Stomach smooth muscle (tissue), 2 donors: ENCODE results near the gene SSH2.

Source experiments
- H3K27ac ChIP-seq: one replicate; pipeline ENCODE4 v1.7.0; 2013; ENCODE audit warnings: mild to moderate bottlenecking, low read length, inconsistent platforms
- H3K27me3 ChIP-seq, 2 donors: one replicate each; pipeline ENCODE4 v1.7.0; 2013; ENCODE audit warnings: low read length in 2 of 2; ENCODE audit not compliant: insufficient read depth in 2 of 2, control insufficient read depth in 1 of 2
- H3K36me3 ChIP-seq, 2 donors: one replicate each; pipeline ENCODE4 v1.7.0; 2013; ENCODE audit warnings: low read length in 2 of 2; ENCODE audit not compliant: control insufficient read depth in 2 of 2, insufficient read depth in 2 of 2
- H3K4me1 ChIP-seq: one replicate; pipeline ENCODE4 v1.7.0; 2013; ENCODE audit warnings: low read length; ENCODE audit not compliant: control insufficient read depth, insufficient read depth
- H3K4me3 ChIP-seq, 2 donors: one replicate each; pipeline ENCODE4 v1.7.0; 2013; ENCODE audit warnings: low read length in 2 of 2
- H3K9ac ChIP-seq, 2 donors: one replicate each; pipeline ENCODE4 v1.7.0; 2013; ENCODE audit warnings: low read length in 2 of 2, mild to moderate bottlenecking in 1 of 2
- H3K9me3 ChIP-seq, 2 donors: one replicate each; pipeline ENCODE4 v1.7.0; 2013; ENCODE audit warnings: low read length in 2 of 2; ENCODE audit not compliant: control insufficient read depth in 2 of 2
- donor health status: healthy.
- donor health status: Pancreatic carcinoma.

SSH2 gene

GRCh38 chr17:29623283-29623647 is 306.8 kb downstream of the SSH2 start:
- Histone ChIP-seq H3K36me3 (peaks cover 0 to 2% of the 10 kb centered on the region in 2 donors), H3K4me3 (peak overlapping the region; percentile 71 to 81), H3K9ac (peak overlapping the region; percentile 47 to 66), H3K4me1 (peaks cover 52% of the 10 kb centered on the region), H3K27me3 (no peaks in the 10 kb centered on the region), H3K27ac (peak overlapping the region; percentile 31), H3K9me3 (no peaks in the 10 kb centered on the region)

- Histone ChIP-seq H3K27ac (peak within 1 kb of the TSS; percentile 73), H3K4me3 (peak within 1 kb of the TSS; percentile 71 to 81), H3K36me3 (peaks cover 0 to 2% of the 10 kb centered on the region in 2 donors), H3K9me3 (no peaks in the 10 kb centered on the region), H3K27me3 (no peaks in the 10 kb centered on the region), H3K9ac (peak within 1 kb of the TSS; percentile 66), H3K4me1 (peaks cover 59% of the 10 kb centered on the region)
These were observed 307.4 kb downstream of the SSH2 start, which contains the start of gene CORO6 for GRCh38 chr17:29622337-29623282. TSS of gene CORO6 (minus strand) at chr17:29622912. CDS start at chr17:29621421, 1,491 bp downstream.

DNA sequence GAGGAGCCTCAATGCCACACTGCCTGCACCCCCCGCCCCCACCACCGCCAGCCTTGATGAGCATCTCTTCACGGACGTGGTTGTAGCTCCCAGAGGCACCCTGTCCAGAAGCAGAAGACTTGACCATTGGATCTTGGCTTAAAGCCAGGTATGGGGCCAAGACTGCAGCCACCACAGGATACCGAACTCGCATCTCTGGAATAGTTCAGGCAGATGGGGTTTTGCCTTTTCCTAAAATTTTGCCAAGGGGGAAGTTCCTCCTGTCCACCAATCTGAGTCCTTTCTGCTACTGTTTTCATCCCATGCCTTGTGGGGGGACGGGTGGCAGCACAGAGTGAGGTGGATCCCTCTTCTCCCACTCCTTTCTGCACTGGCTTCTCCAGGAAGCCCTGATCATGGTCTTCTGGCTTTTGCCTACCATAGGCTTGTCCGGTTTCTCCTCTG is 308.3 kb downstream of the SSH2 start:
- Histone ChIP-seq H3K27me3 (no peaks in the 10 kb centered on the region), H3K36me3 (peaks cover 0 to 2% of the 10 kb centered on the region in 2 donors), H3K27ac (peak overlapping the region; percentile 73), H3K9me3 (no peaks in the 10 kb centered on the region), H3K4me1 (peaks cover 67% of the 10 kb centered on the region), H3K9ac (peak overlapping the region; percentile 66), H3K4me3 (peak overlapping the region; percentile 71 to 81)

DNA sequence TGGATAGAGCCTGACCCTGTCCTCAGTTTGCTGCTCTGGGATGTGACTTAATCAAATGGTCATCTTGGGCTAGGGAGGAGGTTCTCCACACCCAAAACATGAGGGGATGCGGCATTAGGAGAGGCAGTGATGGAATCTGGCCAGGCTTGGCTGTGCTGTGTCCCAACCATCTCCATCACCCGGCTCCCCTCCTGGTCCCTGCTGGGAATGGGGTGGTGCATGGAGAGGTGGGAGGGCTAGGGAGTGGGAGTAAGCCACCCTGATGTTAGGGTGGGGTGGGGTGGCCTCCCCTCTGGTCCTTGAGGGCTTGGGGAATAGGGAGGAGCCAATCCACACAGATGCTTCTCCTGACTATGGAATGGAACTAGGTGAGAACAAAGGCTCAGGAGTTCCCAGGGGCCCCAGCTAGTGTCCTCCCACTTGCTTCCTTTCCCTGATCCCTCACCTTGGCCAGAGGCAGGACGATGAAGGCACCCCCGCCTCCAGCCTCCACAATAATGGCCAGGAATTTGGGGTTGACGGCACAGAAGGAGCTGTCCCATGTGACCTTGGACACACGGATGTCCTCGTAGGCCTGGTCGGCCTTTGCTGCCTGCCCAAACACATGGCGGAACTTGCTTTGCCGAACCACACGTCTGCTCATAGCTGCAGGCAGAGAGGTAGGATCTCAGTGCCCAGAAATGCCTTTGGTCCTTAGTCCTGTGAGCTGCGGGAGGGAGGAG is 309.1 kb downstream of the SSH2 start:
- Histone ChIP-seq H3K9me3 (no peaks in the 10 kb centered on the region), H3K4me3 (peak overlapping the region in 1 of 2 donors; percentile 81), H3K36me3 (no peaks in the 10 kb centered on the region), H3K27ac (peak overlapping the region; percentile 46), H3K9ac (no peak overlapping the region), H3K4me1 (peaks cover 76% of the 10 kb centered on the region), H3K27me3 (no peaks in the 10 kb centered on the region)

DNA sequence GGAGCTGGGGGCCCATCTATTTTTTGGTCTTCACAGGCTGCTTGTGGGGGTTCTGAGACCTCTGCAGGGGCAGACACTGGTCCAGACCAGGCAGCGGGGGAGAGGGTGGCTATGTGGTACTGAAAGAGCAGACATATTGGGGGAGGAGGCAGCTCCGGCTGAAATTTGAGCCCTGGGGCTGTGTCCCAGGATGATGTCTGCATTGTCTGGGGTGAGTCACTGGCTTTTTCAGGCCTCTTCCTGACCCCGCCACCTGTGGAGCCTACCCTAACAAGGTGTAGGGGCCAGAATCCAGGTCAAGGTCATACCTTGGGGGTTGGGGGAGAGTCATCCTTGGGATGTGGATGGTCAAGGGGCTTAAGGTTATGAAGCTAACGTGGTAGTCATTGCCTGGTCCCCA is 309.8 kb downstream of the SSH2 start:
- H3K4me3 ChIP-seq: no peak overlapping the region
- no peaks in the 10 kb centered on the region for H3K27me3 ChIP-seq
- H3K9me3 ChIP-seq: no peaks in the 10 kb centered on the region
- H3K4me1 ChIP-seq: peaks cover 81% of the 10 kb centered on the region
- no peak overlapping the region for H3K27ac ChIP-seq
- H3K9ac ChIP-seq: no peak overlapping the region
- H3K36me3 ChIP-seq: no peaks in the 10 kb centered on the region

- H3K4me1 ChIP-seq: peaks cover 86% of the 10 kb centered on the region
- no peaks in the 10 kb centered on the region for H3K36me3 ChIP-seq
- H3K9me3 ChIP-seq: no peaks in the 10 kb centered on the region
- H3K27ac ChIP-seq: no peak overlapping the region
- H3K4me3 ChIP-seq: peak overlapping the region in 1 of 2 donors; percentile 44
- no peaks in the 10 kb centered on the region for H3K27me3 ChIP-seq
- H3K9ac ChIP-seq: no peak overlapping the region
These were observed 310.8 kb downstream of the SSH2 start for GRCh38 chr17:29619251-29619650.

GRCh38 chr17:29618272-29619065 is 311.6 kb downstream of the SSH2 start:
- Histone ChIP-seq H3K9ac (no peak overlapping the region), H3K27ac (no peak overlapping the region)

DNA sequence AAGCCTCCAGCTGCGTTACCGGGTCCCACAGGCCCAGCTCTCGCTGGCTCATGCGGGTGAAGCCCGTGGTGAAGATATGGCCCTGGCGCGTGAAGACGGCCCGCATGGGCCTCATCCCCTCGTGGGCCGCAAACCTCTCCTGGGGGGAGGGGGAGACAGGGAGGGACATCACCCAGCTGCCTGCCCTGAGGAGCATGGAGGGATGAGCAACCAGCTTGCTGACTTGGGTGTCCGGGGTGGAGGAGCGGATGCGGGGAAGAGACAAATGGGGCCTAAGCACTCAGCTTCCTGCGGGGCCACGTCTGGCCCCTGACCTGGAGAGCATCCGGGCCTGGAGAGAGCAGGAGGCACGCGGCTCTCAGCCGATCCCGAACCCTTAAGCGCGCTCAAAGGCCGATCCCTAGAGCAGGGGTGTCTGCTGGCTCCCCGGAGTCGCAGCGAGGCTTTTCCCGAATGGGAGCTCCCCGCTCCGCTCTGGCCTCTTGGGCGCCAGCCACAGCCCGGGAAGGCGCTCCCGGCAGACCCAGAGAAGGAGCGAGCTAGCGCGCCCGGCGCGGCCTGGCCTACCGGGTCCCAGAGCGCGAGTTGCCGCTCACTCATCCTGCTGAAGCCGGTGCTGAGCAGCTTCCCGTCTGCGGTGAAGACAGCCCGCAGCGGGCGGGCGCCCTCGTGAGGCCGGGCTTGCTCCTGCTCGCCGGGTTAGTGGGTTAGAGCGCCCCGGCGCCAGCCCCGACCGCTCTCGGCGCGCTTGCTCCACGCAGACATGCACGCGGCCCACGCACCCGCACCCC is 312.4 kb downstream of the SSH2 start:
- no peak overlapping the region for H3K27ac ChIP-seq
- H3K36me3 ChIP-seq: no peaks in the 10 kb centered on the region
- peaks cover 96% of the 10 kb centered on the region for H3K4me1 ChIP-seq
- no peaks in the 10 kb centered on the region for H3K9me3 ChIP-seq
- peak overlapping the region; percentile 54 to 69 for H3K4me3 ChIP-seq
- H3K9ac ChIP-seq: peak overlapping the region; percentile 29 to 44
- H3K27me3 ChIP-seq: no peaks in the 10 kb centered on the region

More at GRCh38 chr17:29618272-29619065, 311.6 kb downstream of the SSH2 start:
- peak overlapping the region in 1 of 2 donors; percentile 69 for H3K4me3 ChIP-seq
- H3K9me3 ChIP-seq: no peaks in the 10 kb centered on the region
- H3K36me3 ChIP-seq: no peaks in the 10 kb centered on the region
- H3K4me1 ChIP-seq: peaks cover 94% of the 10 kb centered on the region
- no peaks in the 10 kb centered on the region for H3K27me3 ChIP-seq

GRCh38 chr17:29617125-29617480 is 312.9 kb downstream of the SSH2 start:
- H3K4me3 ChIP-seq: peak overlapping the region; percentile 54 to 69
- H3K36me3 ChIP-seq: no peaks in the 10 kb centered on the region
- no peak overlapping the region for H3K27ac ChIP-seq
- peak overlapping the region in 1 of 2 donors; percentile 44 for H3K9ac ChIP-seq
- H3K9me3 ChIP-seq: no peaks in the 10 kb centered on the region
- no peaks in the 10 kb centered on the region for H3K27me3 ChIP-seq
- H3K4me1 ChIP-seq: peaks cover 92% of the 10 kb centered on the region
